VCaP (cell line): Measurements from ENCODE around the gene DBP.

ENCODE experiments used
- H3K27ac ChIP-seq: fragments of 450-650 bp; 2 replicates; pipeline ENCODE4 v1.5.1; 2017
- CTCF ChIP-seq: fragments of 450-650 bp; conservative IDR thresholded peaks from 2 replicates; pipeline ENCODE4 v1.5.1; 2017; ENCODE audit warnings: mild to moderate bottlenecking, moderate library complexity

DBP gene

GRCh38 chr19:48633148-48634035 is 3.8 kb downstream of the DBP start:
- no peak for TF ChIP-seq CTCF
- peak overlapping the region; percentile 95 for H3K27ac ChIP-seq

- TF ChIP-seq CTCF = no peak
These were observed 4.5 kb downstream of the DBP start for GRCh38 chr19:48632692-48633147.

GRCh38 chr19:48632286-48632685 is 4.9 kb downstream of the DBP start:
- H3K27ac ChIP-seq = peak overlapping the region; percentile 95

More at GRCh38 chr19:48632692-48633147, 4.5 kb downstream of the DBP start:
- H3K27ac ChIP-seq = peak overlapping the region; percentile 95

- no peak for TF ChIP-seq CTCF
- peak overlapping the region; percentile 95 for H3K27ac ChIP-seq
These were observed 6.0 kb downstream of the DBP start for GRCh38 chr19:48631225-48631624.

- H3K27ac ChIP-seq = peak overlapping the region; percentile 95
- peak; percentile 20; the same call in 1 of the 2 replicates for TF ChIP-seq CTCF
These were observed 6.7 kb downstream of the DBP start for GRCh38 chr19:48630296-48631063.

- H3K27ac ChIP-seq = peak overlapping the region; percentile 95
- no peak for TF ChIP-seq CTCF
These were observed 7.4 kb downstream of the DBP start for GRCh38 chr19:48629599-48630295.

GRCh38 chr19:48629297-48629598 is 7.9 kb downstream of the DBP start:
- no peak overlapping the region for H3K27ac ChIP-seq

More at GRCh38 chr19:48629297-48629598, 7.9 kb downstream of the DBP start:
- no peak for TF ChIP-seq CTCF
